ENCODE results near the gene CD247. TPM values are rescaled to one million over a fixed set of nuclear protein-coding genes. Genes with fewer than 3 reads are reported as not detected.

CD247 gene
- total and polyA plus RNA-seq, 10 of the 15 experiments (the other 5 are each of a cell fraction or from before 2014, with no cell fraction given), result 0.10 to 0.77 (median 0.30) TPM

DNA sequence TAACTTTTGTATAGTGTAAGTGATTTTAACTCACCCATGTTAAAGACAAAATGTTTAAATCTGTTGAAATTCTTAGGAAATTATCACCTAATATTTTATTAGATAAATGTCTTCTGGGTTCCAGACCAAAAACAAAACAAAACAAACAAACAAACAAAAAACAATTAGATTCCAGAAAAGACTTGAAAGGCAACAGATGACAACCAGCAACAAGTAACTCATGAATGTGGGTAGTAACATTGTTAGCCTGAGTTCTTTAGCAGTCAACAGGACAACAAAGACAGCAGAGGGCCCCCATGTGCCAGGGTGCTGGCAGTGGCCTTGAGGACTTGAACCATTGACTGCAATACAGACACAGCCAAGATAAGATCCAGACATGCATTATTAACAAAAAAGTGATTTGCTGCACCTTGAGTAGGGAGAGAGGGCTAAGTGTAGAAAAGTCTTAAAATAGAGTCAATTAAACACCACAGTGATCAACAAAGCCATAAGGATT, 2.4 kb upstream of the CD247 start:
- Histone ChIP-seq H3K27me3 (replicated peaks in 1 of 2; ENCODE audit: control insufficient read depth in 2 of 2, insufficient read depth in 2 of 2, low read length in 1 of 2) (peaks cover 0 to 3% of the 10 kb centered on the region in 2 experiments; a peak in 1 of 4 replicates), H4K20me1 (ENCODE audit: control insufficient read depth, insufficient read depth) (no peaks in the 10 kb centered on the region), H3K36me3 (ENCODE audit: control insufficient read depth in 2 of 2, insufficient read depth in 2 of 2, low read length in 1 of 2) (no peaks in the 10 kb centered on the region), H3K4me3 (no peak overlapping the region), H3K9me3 (replicated peaks; ENCODE audit: control insufficient read depth, insufficient read depth, low read length) (no peaks in the 10 kb centered on the region), H3K4me1 (ENCODE audit: control insufficient read depth, insufficient read depth, low read length) (no peaks in the 10 kb centered on the region), H3K79me2 (ENCODE audit: control insufficient read depth, insufficient read depth, low read length) (no peaks in the 10 kb centered on the region), H2AFZ (ENCODE audit: control insufficient read depth, low read depth, low read length) (no peak overlapping the region), H3K9ac (ENCODE audit: control insufficient read depth, insufficient read depth, low read length) (no peak overlapping the region), H3K4me2 (ENCODE audit: control insufficient read depth, insufficient read depth) (no peak overlapping the region), H3K27ac (ENCODE audit: control insufficient read depth, insufficient read depth) (no peak overlapping the region)
- intact Hi-C loops (cut with micrococcal nuclease; ENCODE audit: unreplicated experiment), result no loop called here
- FAIRE-seq, result no peak
- ChIA-PET SMC1A (ENCODE audit: uncharacterized antibody, unreplicated experiment) (no interaction called here), CTCF (interaction anchor here (0.8 to 4.0 kb wide), 4 partner anchors 13 to 167 kb away, joined by 4 to 35 read pairs (median 6); partner anchors contain the start of gene CREG1), RAD21 (ENCODE audit: unreplicated experiment) (no interaction called here), POLR2A (no interaction called here)
- BruUV-seq (replicated peaks), result no TSS peak
- peak; percentile 47; the same call in 1 of the 3 replicates for ATAC-seq
- DNase-seq (ENCODE audit: low read depth, low spot score), result no peak
- in situ Hi-C loops (cut with MboI), result no loop called here
- TF ChIP-seq, protein P1, sequence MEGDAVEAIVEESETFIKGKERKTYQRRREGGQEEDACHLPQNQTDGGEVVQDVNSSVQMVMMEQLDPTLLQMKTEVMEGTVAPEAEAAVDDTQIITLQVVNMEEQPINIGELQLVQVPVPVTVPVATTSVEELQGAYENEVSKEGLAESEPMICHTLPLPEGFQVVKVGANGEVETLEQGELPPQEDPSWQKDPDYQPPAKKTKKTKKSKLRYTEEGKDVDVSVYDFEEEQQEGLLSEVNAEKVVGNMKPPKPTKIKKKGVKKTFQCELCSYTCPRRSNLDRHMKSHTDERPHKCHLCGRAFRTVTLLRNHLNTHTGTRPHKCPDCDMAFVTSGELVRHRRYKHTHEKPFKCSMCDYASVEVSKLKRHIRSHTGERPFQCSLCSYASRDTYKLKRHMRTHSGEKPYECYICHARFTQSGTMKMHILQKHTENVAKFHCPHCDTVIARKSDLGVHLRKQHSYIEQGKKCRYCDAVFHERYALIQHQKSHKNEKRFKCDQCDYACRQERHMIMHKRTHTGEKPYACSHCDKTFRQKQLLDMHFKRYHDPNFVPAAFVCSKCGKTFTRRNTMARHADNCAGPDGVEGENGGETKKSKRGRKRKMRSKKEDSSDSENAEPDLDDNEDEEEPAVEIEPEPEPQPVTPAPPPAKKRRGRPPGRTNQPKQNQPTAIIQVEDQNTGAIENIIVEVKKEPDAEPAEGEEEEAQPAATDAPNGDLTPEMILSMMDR (IDR thresholded peaks at IDR 0.05 in 2 of 3, conservative IDR thresholded peaks at IDR 0.05 in 1 of 3; ENCODE audit: control insufficient read depth in 2 of 3, extremely low read depth in 1 of 3, insufficient read depth in 1 of 3, low read depth in 3 of 3, low read length in 3 of 3), result peak in 2 of 3 experiments; percentile 15 to 16; a peak in 2 of 6 replicates
- TF ChIP-seq, protein P2, sequence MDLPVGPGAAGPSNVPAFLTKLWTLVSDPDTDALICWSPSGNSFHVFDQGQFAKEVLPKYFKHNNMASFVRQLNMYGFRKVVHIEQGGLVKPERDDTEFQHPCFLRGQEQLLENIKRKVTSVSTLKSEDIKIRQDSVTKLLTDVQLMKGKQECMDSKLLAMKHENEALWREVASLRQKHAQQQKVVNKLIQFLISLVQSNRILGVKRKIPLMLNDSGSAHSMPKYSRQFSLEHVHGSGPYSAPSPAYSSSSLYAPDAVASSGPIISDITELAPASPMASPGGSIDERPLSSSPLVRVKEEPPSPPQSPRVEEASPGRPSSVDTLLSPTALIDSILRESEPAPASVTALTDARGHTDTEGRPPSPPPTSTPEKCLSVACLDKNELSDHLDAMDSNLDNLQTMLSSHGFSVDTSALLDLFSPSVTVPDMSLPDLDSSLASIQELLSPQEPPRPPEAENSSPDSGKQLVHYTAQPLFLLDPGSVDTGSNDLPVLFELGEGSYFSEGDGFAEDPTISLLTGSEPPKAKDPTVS (IDR thresholded peaks at IDR 0.05; ENCODE audit: low read depth, low read length), result no peak
